ENCODE data around the gene ADSL.
"Not testable (repeated sequence)": the region's sequence is repeated elsewhere in the genome, so short reads cannot be mapped to it uniquely, and the experiment has no call there.

ADSL gene

GRCh38 chr22:40376149-40376548 is 29.8 kb downstream of the ADSL start:
- no peak for DNase-seq

DNA sequence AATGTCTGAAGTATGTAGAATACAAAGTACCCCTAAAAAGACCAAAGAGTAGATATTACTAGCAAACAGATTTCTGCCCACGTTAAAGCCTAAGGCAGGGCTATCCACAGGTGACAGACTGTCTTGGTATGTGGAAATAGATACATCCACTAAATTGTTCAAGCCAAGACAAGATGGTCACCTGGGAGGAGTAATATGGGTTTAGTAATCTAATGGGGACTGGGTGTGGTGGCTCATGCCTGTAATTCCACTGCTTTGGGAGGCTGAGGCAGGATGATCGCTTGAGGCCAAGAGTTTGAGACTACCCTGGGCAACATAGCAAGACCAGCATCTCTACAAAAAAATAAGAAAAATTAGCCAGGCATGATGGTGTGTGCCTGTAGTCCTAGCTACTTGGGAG is 31.6 kb downstream of the ADSL start:
- DNase-seq = no peak

- DNase-seq = not testable (repeated sequence)
Measured at GRCh38 chr22:40378448-40378847, 32.1 kb downstream of the ADSL start.

GRCh38 chr22:40381461-40381860 is 35.2 kb downstream of the ADSL start:
- no peak for DNase-seq

DNA sequence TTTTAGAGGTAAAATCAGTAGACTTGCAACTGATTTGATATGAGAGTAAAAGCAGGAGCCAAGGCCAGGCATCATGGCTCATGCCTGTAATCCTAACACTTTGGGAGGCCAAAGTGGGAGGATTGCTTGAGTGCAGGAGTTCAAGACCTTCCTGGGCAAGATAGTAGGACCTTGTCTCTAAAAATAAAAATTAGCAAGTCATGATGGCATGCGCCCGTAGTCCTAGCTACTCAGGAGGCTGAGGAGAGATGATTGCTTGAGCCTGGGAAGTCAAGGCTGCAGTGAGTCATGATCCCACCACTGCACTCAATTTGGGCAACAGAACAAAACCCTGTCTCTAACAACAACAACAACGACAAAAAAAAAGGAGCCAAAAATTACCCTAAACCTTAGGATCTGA is 37.6 kb downstream of the ADSL start:
- no peak for DNase-seq

DNA sequence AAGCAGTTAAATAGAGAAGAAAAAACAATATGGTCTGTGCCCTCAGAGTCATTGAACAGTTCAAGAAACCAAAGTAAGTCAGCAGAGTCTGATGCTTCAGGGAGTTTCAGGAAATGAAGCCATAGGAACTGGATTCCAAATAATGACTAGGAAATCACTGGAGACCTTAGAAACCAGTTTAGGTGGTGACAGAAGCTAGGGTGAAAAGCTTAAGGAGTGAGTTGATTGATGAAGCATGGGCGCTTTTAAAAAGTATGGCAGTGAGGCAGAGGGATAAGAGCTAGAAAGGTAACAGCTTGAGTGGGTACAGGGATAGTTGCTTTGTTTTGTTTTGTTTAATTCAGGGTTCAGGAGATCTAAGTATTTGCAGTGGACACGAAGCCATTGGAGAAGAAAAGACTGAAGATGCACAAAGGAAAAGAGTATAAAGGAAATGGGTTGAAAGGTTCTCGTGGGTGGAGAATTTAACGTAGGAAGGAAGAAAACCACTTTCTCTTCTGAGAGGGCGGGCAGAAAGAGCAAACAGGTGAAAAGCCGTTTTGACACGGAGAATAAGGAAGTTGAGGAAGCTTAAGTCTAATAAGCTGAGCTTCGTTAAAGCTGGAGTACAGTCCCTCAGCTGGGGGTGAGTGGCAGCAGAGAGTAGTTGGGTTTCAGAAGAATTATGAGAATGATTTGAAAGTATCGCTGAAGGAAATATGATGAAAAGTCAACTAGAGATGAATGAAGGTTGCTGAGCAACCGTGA is 38.9 kb downstream of the ADSL start:
- no peak for DNase-seq

DNA sequence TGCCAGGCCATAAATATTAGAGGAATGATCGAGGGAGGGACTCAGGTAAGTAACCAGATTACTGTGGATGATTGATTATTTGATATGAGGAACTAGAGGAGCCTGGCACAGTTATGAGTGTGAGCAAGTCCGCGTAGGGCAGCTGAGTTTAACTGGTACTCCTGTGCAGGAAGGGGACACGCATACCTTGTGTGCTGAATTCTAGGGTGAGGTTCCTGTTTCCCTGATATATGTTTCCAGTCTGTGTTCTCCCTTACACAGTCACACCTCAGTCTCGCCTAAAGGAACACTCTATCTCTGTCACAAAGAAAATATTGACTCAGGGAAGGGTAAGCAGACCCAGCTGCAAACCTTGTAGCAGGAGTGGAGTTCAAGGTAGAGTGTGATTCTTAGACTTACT is 41.4 kb downstream of the ADSL start:
- DNase-seq = no peak

DNA sequence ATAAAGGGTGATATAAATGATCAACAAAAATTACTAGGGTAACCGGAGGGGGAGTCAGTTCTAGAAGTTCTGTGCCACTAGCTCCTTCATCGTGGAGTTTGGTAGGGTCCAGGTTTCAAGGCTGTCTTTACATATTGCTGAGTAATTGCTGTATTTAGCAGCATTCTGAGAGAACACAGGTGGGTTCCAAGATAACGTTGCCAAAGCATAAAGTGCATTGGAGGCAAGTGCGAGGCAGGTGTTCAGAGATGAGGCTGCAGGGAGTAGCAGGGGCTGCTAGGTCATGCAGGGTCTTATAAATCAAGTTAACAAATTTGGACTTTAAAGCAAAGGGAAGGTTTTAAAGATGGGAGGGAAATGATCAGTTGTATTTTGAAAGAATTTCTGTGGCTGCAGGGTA is 41.9 kb downstream of the ADSL start:
- DNase-seq = no peak

- no peak for DNase-seq
Measured at GRCh38 chr22:40391417-40391816, 45.1 kb downstream of the ADSL start.

DNA sequence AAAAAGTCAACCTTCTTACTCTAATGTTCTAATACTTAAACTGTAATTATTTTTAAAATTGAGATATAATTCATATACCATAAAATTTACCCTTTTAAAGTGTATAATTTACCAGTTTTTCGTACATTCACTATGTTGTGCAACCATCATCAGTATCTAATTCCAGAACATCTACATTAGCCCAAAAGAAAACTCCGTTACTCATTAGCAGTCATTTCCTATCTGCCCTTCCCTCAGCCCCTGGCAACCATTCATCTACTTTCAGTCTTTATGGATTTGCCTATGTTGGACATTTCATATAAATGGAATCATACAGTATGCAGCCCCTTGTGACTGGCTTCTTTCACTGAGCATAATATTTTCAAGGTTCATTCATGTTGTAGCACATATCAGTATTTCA is 46.3 kb downstream of the ADSL start:
- no peak for DNase-seq

DNA sequence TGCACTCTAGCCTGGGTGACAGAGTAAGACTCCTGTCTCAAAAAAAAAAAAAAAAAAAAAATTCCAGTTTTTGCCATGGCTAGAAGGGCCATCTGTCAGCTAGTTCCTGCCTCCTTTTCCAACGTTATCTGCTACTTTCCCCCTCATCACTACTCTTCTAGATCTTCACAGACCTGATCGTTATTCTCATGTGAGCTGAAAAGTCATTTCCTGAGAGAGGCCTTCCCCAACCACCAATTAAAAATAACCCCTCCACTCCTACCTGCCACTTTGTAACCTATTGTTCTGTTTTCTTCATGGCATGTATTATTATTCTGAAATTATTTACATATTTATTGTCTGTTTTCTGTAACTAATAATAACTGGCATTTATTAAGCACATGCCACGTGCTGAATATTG is 48.3 kb downstream of the ADSL start:
- DNase-seq = no peak

GRCh38 chr22:40395607-40396006 is 49.3 kb downstream of the ADSL start:
- no peak for DNase-seq

GRCh38 chr22:40396882-40397281 is 50.6 kb downstream of the ADSL start:
- DNase-seq = no peak

GRCh38 chr22:40397396-40397795 is 51.1 kb downstream of the ADSL start:
- no peak for DNase-seq

GRCh38 chr22:40399621-40400020 is 53.3 kb downstream of the ADSL start:
- no peak for DNase-seq

DNA sequence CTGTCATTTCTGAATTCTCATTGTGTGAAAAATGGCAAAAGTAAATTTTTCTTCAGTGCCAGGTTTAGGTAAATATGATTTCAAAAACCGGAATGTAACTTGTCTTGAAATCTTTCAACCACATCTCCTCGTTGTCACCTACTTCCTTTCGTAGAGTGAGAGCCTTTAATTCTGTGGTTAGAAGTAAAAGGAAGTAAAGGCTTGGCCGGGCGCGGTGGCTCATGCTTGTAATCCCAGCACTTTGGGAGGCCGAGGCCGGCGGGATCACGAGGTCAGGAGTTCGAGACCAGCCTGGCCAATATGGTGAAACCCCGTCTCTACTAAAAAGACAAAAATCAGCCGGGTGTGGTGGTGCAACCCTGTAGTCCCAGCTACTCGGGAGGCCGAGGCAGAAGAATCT is 53.9 kb downstream of the ADSL start:
- DNase-seq = no peak

DNA sequence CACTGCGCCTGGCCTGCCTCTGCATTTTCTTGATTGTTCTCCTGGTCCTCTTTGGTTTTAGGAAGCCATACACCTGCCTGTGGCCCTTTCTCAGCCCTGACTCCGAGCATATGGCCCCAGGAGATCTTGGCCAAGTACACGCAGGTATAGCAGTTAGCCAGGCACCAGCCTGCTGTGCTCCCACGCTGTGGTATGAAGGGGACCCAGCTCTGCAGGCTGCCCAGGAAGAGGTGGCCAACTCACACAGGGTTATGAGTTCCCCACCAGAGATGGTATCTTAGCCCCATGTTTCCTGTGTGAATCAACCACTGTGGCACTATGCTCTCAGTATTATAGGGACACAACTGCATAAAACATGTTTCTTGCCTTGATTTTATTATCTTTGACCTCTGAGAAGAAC is 55.2 kb downstream of the ADSL start:
- DNase-seq = peak; percentile 55

DNA sequence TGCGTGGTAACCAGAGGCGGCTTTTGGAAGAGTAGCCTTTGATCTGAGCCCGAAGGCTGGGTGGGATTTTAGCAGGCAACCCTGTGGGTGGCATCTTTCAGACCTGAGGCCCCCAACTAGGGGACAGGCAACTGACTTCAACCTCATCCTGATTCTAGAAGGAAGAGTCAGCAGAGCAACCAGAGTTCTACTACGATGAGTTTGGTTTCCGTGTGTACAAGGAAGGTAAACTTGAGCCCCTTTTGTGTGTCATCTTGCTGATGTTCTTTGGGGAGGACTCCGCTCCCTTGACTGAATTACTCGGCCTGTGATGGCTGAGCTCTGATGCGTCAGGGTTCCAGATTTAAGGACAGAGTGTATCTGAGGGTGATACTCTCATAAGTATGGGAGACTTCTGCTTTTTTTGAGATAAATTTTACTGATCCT is 55.7 kb downstream of the ADSL start:
- no peak for DNase-seq

DNA sequence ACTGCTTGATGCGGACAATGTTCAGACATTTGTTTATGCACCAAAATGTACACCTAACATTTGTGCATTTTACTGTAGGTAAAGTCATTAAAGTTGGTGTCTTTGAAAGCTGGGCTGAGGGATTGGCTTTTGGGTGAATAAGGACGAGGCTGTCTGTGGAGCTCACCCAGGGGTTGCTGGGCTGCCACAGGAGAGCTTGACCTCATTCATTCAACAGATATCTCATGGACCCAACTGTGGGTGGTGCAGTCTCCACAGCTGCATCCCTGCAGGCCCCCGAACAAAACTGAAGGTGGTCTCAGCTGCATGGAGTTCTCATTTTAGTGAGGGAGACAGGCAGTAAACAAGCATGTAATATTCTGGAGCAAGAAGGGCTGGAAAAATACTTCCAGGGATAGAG is 56.8 kb downstream of the ADSL start:
- DNase-seq = no peak

DNA sequence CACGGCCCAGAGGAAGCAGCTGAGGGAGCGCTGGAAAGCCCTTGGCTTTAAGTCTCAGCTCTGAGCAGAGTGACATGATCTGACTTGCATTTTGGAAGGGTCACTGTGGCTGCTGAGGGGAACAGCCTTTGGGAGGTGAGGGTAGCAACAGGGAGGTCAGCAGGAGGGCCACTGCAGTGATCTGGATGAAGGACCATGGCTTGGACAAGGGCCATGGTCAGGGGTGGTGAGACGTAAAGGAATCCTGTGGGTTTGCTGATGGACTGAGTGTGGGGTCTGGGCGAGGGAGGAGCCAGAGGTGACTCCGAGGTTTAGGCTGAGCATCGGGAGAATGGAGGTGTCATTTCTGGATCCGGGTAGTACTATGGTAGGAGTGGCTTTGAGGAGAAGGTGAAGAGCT is 57.4 kb downstream of the ADSL start:
- no peak for DNase-seq

- no peak for DNase-seq
Measured at GRCh38 chr22:40404251-40405177, 58.2 kb downstream of the ADSL start.

DNA sequence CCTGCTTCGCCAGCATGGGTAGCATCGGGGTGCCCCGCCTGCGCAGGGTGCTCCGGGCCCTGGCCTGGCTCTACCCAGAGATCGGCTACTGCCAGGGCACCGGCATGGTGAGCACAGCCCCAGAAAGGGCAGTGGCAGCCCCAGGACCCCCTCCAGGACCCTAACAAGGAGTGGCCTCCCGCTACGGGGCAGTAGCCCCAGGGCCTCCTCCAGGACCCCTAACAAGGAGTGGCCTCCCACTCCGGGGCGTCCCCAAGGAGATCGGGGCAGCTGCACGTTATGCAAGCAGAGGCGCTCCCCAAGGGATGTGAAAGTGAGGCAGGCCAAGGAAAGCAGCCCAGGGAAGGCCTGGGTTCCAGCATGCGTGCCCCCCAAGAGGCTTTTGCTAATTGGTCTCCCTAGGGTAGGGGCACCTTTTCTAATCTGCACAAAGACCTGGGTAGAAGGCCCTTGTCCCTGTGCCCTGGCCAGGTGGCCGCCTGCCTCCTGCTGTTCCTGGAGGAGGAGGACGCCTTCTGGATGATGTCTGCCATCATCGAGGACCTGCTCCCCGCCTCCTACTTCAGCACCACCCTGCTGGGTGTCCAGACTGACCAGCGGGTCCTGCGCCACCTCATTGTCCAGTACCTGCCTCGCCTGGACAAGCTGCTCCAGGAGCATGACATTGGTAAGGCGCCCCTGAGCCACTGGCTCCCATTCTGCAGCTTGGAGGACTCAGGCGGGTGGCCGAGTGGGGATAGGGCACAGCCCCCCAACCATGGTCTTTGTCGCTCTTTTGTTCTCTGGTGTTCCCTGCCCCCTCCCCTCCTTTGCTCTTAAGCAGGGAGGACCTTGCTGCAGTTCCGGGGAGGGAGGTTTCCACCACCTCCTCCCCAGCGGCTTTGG is 59.1 kb downstream of the ADSL start:
- no peak for DNase-seq

Data from activated CD8-positive, alpha-beta memory T cell treated with anti-CD3 and anti-CD28 coated beads, Interleukin-2, amount 50 U/mL, for 4 hours (primary cell).